GM23338 (cell line): Measurements from ENCODE around the gene STOML3.

Source experiments
- EZH2phosphoT487 ChIP-seq: fragments of 200-600 bp; sonication (generic); IDR thresholded peaks from one replicate; pipeline ENCODE4 v1.8.1; 2018; ENCODE audit warnings: antibody characterized with exemption; ENCODE audit not compliant: unreplicated experiment
- STAT1 ChIP-seq: IDR thresholded peaks from one replicate; pipeline ENCODE4 v1.6.1; 2016; ENCODE audit warnings: antibody characterized with exemption; ENCODE audit not compliant: unreplicated experiment
- TF ChIP-seq, protein P1 (sequence below), 2 experiments: fragments of 200-600 bp in 1 of 2; sonication (generic) in 1 of 2; conservative IDR thresholded peaks; 2 replicates each; pipeline versions ENCODE4 v1.5.1 to v1.6.1; 2016 to 2017; ENCODE audit warnings: antibody characterized with exemption in 2 of 2, low read depth in 2 of 2, mild to moderate bottlenecking in 2 of 2, moderate library complexity in 1 of 2

DNA sequence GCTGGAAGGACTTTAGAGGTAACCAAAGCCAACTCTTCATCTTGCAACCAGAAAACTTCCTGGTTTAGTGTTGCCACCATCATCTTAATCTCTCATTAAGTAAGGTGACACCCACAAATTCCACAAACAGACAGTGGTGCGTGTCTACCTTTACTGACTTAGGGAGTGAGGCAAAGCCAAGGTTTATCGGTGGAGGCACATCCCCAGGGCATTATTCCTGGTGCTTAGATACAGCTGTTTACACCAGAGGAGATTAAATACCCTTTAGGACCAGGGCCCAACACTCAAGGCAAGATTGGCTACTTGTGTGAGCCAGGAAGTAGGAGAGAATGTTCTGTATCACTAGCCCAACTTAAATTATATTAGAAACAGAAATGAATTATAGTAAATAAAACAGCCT is 9.5 kb downstream of the STOML3 start:
- TF ChIP-seq EZH2phosphoT487 (no peak), STAT1 (no peak)
- TF ChIP-seq, protein P1, sequence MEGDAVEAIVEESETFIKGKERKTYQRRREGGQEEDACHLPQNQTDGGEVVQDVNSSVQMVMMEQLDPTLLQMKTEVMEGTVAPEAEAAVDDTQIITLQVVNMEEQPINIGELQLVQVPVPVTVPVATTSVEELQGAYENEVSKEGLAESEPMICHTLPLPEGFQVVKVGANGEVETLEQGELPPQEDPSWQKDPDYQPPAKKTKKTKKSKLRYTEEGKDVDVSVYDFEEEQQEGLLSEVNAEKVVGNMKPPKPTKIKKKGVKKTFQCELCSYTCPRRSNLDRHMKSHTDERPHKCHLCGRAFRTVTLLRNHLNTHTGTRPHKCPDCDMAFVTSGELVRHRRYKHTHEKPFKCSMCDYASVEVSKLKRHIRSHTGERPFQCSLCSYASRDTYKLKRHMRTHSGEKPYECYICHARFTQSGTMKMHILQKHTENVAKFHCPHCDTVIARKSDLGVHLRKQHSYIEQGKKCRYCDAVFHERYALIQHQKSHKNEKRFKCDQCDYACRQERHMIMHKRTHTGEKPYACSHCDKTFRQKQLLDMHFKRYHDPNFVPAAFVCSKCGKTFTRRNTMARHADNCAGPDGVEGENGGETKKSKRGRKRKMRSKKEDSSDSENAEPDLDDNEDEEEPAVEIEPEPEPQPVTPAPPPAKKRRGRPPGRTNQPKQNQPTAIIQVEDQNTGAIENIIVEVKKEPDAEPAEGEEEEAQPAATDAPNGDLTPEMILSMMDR (conservative IDR thresholded peaks at IDR 0.05; ENCODE audit: low read depth in 2 of 2), result no peak
